Right lobe of liver (tissue), 4 donors: ENCODE results near the gene PCCA.

Experiments
- CTCF ChIP-seq, 4 donors: fragments of 200-600 bp in 3 of 4; fragments of 450-650 bp in 1 of 4; IDR thresholded peaks; one replicate each; pipeline versions ENCODE4 v1.5.1 to v1.8.0; 2016 to 2022; ENCODE audit warnings: antibody characterized with exemption in 4 of 4, mild to moderate bottlenecking in 2 of 4
- POLR2A ChIP-seq: fragments of 450-650 bp; IDR thresholded peaks from one replicate; pipeline ENCODE4 v1.6.1; 2017; ENCODE audit warnings: antibody characterized with exemption, mild to moderate bottlenecking
- donor health status: DM: no; HTN: no; CAD: no.
- donor health status: DM: no; HTN: no; CAD: no.
- donor health status: DM: no; HTN: yes; CAD: no.

GRCh38 chr13:100330662-100331061, 241.8 kb downstream of the PCCA start:
- no peak for TF ChIP-seq CTCF (IDR thresholded peaks at IDR 0.05)
- TF ChIP-seq POLR2A, result no peak
